OCI-LY1 (cell line): ENCODE data around the gene NRG2.

Source experiments
- CTCF ChIP-seq: fragments of 200-600 bp; sonication (generic), shearing (Covaris generic); IDR thresholded peaks from 2 replicates; pipeline ENCODE4 v1.5.1; 2017; ENCODE audit warnings: mild to moderate bottlenecking, antibody characterized with exemption, low read length, moderate library complexity, mixed read lengths
- EZH2 ChIP-seq: fragments of 200-600 bp; sonication (generic), shearing (Covaris generic); IDR thresholded peaks from 2 replicates; pipeline ENCODE4 v1.8.0; 2017; ENCODE audit warnings: borderline replicate concordance, mixed run types, mild to moderate bottlenecking, antibody characterized with exemption, low read length, moderate library complexity, mixed read lengths

GRCh38 chr5:139947727-139948126 is 95.4 kb downstream of the NRG2 start:
- no peak for TF ChIP-seq CTCF
- TF ChIP-seq EZH2 = no peak
